PC-3 (cell line): ENCODE measurements around the gene SF3A2. TPM values are rescaled to one million over a fixed set of nuclear protein-coding genes. Genes with fewer than 3 reads are reported as not detected.

ENCODE experiments used
- ATAC-seq: fragments of 200-7000 bp; cut with Tn5 transposase; 2 replicates; pipeline ENCODE4 v1.9.1; 2020; ENCODE audit warnings: mild to moderate bottlenecking, moderate library complexity
- BruUV-seq: library from RNA; stranded (reverse); fragments of 400-500 nt; replicated peaks from 2 replicates; lab custom pipeline; 2021; lab: Mats Ljungman, UMichigan
- CTCF ChIA-PET: fragments of 300-600 bp; sonication (Branson Sonifier 250); formaldehyde crosslinking; loops from one replicate; lab custom pipeline; 2022; ENCODE audit warnings: antibody characterized with exemption; lab: Charles Lee
- POLR2A ChIA-PET: fragments of 300-600 bp; sonication (Branson Sonifier 250); formaldehyde crosslinking; loops from one replicate; lab custom pipeline; 2022; ENCODE audit warnings: antibody characterized with exemption; ENCODE audit not compliant: unreplicated experiment; lab: Charles Lee
- DNase-seq: peaks from one replicate; pipeline ENCODE4 v3.0.0-alpha.2; 2015
- H2AFZ ChIP-seq: fragments of 300-600 bp; sonication (generic); 2 replicates; pipeline ENCODE4 v1.6.0; 2016; ENCODE audit warnings: antibody characterized with exemption, low read length
- H3F3A ChIP-seq: fragments of 300-600 bp; sonication (generic); one replicate; pipeline ENCODE4 v1.6.0; 2017; ENCODE audit warnings: antibody characterized with exemption, low read length, control low read depth, mild to moderate bottlenecking; ENCODE audit not compliant: unreplicated experiment
- H3K27ac ChIP-seq: fragments of 300-600 bp; sonication (generic); 2 replicates; pipeline ENCODE4 v1.5.1; 2016; ENCODE audit warnings: mild to moderate bottlenecking, low read length
- H3K27me3 ChIP-seq: fragments of 300-600 bp; sonication (generic); 2 replicates; pipeline ENCODE4 v1.6.1; 2016; ENCODE audit warnings: low read length, mixed read lengths
- H3K36me3 ChIP-seq: fragments of 300-600 bp; sonication (generic); 2 replicates; pipeline ENCODE4 v1.6.1; 2016; ENCODE audit warnings: low read depth, mixed run types, low read length, mixed read lengths
- H3K4me1 ChIP-seq: fragments of 300-600 bp; sonication (generic); 2 replicates; pipeline ENCODE4 v1.5.1; 2016; ENCODE audit warnings: low read length; ENCODE audit not compliant: insufficient read depth
- H3K4me2 ChIP-seq: fragments of 300-600 bp; sonication (generic); 2 replicates; pipeline ENCODE4 v1.6.0; 2016; ENCODE audit warnings: low read length
- H3K4me3 ChIP-seq: fragments of 300-600 bp; sonication (generic); 2 replicates; pipeline ENCODE4 v1.5.1; 2016; ENCODE audit warnings: mild to moderate bottlenecking, low read length, mixed read lengths
- H3K79me2 ChIP-seq: fragments of 300-600 bp; sonication (generic); 2 replicates; pipeline ENCODE4 v1.6.1; 2017; ENCODE audit warnings: low read length, mixed read lengths
- H3K9ac ChIP-seq: fragments of 300-600 bp; sonication (generic); 2 replicates; pipeline ENCODE4 v1.6.0; 2016; ENCODE audit warnings: mild to moderate bottlenecking, low read length
- H3K9me2 ChIP-seq: fragments of 300-600 bp; sonication (generic); replicated peaks from 2 replicates; pipeline ENCODE4 v1.6.1; 2016; ENCODE audit warnings: mixed run types, low read length, mixed read lengths
- H3K9me3 ChIP-seq: fragments of 300-600 bp; sonication (generic); 2 replicates; pipeline ENCODE4 v1.6.1; 2016; ENCODE audit warnings: low read length, mixed read lengths
- H4K20me1 ChIP-seq: fragments of 300-600 bp; sonication (generic); 2 replicates; pipeline ENCODE4 v1.6.1; 2016; ENCODE audit warnings: low read length, mixed read lengths
- EZH2 ChIP-seq: fragments of 300-600 bp; sonication (generic); IDR thresholded peaks from one replicate; pipeline ENCODE4 v1.6.1; 2017; ENCODE audit warnings: antibody characterized with exemption, mild to moderate bottlenecking, low read length; ENCODE audit not compliant: unreplicated experiment
- EZH2phosphoT487 ChIP-seq: fragments of 300-600 bp; sonication (generic); IDR thresholded peaks from 2 replicates; pipeline ENCODE4 v1.6.1; 2018; ENCODE audit warnings: mild to moderate bottlenecking, antibody characterized with exemption, low read length, borderline replicate concordance
- intact Hi-C: fragments of 100-400 bp; cut with micrococcal nuclease; formaldehyde crosslinking; loops from 2 replicates; pipeline ENCODE4 v1.9.0; 2023
- total RNA-seq: library from RNA; depleted of rRNA; stranded (reverse); fragments of >200 nt; gene quantifications from 2 replicates; pipeline ENCODE4 v1.2.3, GENCODE V29; 2014
- TF ChIP-seq, protein P1 (sequence below): fragments of 300-600 bp; sonication (generic); conservative IDR thresholded peaks from 2 replicates; pipeline ENCODE4 v1.5.1; 2017; ENCODE audit warnings: antibody characterized with exemption, low read depth, mild to moderate bottlenecking, low read length

SF3A2 gene
- total RNA-seq, 1 experiment from 2014 or later: 55.5 TPM

DNA sequence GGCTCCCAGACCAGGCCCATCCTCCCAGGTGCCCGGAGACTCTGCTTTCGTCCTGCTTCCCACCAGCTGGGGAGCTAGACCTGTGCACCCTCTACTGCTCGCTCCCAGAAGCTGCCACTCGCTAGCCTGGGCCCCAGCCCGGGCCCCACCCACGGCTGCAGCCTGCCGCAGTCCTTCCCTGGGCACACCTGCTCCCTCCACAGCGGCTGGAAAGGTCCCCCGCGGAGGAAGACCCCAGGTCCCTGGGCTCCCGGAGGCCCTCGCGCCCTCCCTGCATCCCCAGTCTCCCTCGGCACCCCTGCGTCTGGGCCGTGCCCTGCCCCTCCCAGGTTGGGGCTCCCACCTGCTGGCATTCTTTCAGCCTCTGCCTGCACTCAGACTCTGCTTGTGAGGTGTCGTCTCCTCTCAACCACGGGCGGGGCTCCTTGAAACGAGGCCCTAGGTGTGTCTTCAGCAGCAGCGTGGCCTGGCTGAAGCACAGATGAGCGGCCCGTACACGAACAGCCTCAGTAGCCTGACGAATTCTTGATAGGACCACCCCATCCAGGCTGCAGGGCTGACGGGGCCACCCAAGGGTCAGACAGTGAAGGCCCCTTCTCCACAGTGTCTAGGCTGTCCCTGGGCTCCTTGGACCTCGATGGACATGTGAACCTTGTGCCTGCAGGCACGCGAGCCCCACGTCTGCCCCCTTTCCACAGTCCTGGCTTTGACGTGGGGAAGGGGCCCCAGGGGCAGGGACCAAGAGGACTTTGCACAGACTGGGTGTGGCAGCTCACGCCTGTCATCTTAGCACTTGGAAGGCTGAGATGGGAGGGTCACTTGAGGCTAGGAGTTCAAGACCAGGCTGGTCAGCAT is 44.9 kb upstream of the SF3A2 start:
- Histone ChIP-seq H3K9me3 (no peaks in the 10 kb centered on the region), H3K36me3 (peaks cover 2% of the 10 kb centered on the region; the same call in 1 of the 2 replicates), H3K4me2 (no peak overlapping the region), H3K4me3 (no peak overlapping the region), H3K9me2 (no peaks in the 10 kb centered on the region), H4K20me1 (no peaks in the 10 kb centered on the region), H3K27ac (no peak overlapping the region), H3F3A (no peaks in the 10 kb centered on the region), H3K79me2 (0 out of 2 replicates have a peak, but pooled peaks cover 12% of the 10 kb centered on the region), H3K4me1 (no peaks in the 10 kb centered on the region), H3K27me3 (no peaks in the 10 kb centered on the region), H3K9ac (no peak overlapping the region), H2AFZ (no peak overlapping the region)
- intact Hi-C loops: no loop called here
- no peak for ATAC-seq
- TF ChIP-seq, protein P1, sequence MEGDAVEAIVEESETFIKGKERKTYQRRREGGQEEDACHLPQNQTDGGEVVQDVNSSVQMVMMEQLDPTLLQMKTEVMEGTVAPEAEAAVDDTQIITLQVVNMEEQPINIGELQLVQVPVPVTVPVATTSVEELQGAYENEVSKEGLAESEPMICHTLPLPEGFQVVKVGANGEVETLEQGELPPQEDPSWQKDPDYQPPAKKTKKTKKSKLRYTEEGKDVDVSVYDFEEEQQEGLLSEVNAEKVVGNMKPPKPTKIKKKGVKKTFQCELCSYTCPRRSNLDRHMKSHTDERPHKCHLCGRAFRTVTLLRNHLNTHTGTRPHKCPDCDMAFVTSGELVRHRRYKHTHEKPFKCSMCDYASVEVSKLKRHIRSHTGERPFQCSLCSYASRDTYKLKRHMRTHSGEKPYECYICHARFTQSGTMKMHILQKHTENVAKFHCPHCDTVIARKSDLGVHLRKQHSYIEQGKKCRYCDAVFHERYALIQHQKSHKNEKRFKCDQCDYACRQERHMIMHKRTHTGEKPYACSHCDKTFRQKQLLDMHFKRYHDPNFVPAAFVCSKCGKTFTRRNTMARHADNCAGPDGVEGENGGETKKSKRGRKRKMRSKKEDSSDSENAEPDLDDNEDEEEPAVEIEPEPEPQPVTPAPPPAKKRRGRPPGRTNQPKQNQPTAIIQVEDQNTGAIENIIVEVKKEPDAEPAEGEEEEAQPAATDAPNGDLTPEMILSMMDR: no peak
- TF ChIP-seq EZH2phosphoT487 (no peak), EZH2 (no peak)
- ChIA-PET CTCF (no interaction called here), POLR2A (no interaction called here)
- no TSS peak for BruUV-seq
- DNase-seq: no peak

DNA sequence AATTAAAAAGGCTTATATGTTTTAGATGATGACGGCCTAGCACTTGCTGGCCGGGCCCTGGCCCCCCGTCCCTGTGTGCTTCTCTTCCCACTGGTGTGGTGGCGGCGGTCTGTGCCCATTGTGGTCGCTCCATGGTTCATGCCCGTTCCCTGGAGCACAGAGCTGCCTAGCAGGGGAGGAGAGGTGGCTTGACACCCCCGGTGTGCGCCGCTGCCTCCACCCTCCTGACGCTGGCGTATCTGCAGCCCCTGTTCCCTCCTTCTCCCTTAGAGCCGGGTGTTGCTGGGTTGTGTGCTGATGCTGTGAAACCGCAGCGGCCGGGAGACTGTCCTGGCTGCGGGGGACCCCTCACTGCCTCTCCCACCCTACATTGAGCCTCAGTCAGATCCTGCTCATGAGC is 43.8 kb upstream of the SF3A2 start:
- ATAC-seq (no peak), DNase-seq (no peak)
- no peaks in the 10 kb centered on the region for H3K9me2 ChIP-seq
- no peaks in the 10 kb centered on the region for H3K27me3 ChIP-seq
- H3K4me3 ChIP-seq: no peak overlapping the region
- H3K9ac ChIP-seq: no peak overlapping the region
- intact Hi-C loops: no loop called here
- no peaks in the 10 kb centered on the region for H3K9me3 ChIP-seq
- no peak overlapping the region for H3K27ac ChIP-seq
- H4K20me1 ChIP-seq: no peaks in the 10 kb centered on the region
- H3K4me1 ChIP-seq: no peaks in the 10 kb centered on the region
- H3F3A ChIP-seq: no peaks in the 10 kb centered on the region
- ChIA-PET POLR2A (no interaction called here), CTCF (no interaction called here)
- H3K79me2 ChIP-seq: 0 out of 2 replicates have a peak, but pooled peaks cover 23% of the 10 kb centered on the region
- no peaks in the 10 kb centered on the region for H3K36me3 ChIP-seq
- H2AFZ ChIP-seq: no peak overlapping the region
- TF ChIP-seq EZH2 (no peak), EZH2phosphoT487 (no peak)
- TF ChIP-seq, protein P1: no peak
- no TSS peak for BruUV-seq
- no peak overlapping the region for H3K4me2 ChIP-seq

DNA sequence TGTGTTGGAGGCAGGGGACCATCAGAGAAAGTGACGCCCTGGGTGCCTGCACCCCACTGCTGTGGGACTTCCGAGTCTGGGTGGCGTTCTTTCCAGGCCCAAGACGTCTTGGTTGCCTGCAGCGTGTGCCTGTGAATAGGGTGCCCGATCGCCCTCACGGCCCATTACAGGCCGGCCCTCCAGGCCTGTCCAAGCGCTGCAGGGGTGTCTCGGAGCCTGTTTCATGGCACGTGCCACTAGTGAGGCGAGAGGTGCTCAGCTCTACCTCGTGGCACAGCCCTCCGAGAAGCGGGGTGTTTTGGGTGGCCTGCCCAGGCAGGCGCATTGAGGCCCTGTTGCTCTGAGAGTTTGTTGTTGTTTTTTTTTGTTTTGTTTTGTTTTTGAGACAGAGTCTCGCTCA is 42.8 kb upstream of the SF3A2 start:
- H3K79me2 ChIP-seq: peaks cover 27% of the 10 kb centered on the region; the same call in 1 of the 2 replicates

More for the DNA sequence above, 42.8 kb upstream of the SF3A2 start:
- no peaks in the 10 kb centered on the region for H3K36me3 ChIP-seq
- no peak overlapping the region for H3K9ac ChIP-seq
- no peak overlapping the region for H3K4me2 ChIP-seq
- no peaks in the 10 kb centered on the region for H3K27me3 ChIP-seq
- ATAC-seq: no peak
- no peak overlapping the region for H2AFZ ChIP-seq
- no peak overlapping the region for H3K4me3 ChIP-seq
- H4K20me1 ChIP-seq: no peaks in the 10 kb centered on the region
- CTCF ChIA-PET: no interaction called here
- POLR2A ChIA-PET: no interaction called here
- H3K4me1 ChIP-seq: no peaks in the 10 kb centered on the region
- no peaks in the 10 kb centered on the region for H3K9me2 ChIP-seq
- H3K9me3 ChIP-seq: no peaks in the 10 kb centered on the region
- H3K27ac ChIP-seq: no peak overlapping the region
- TF ChIP-seq, protein P1: no peak
- TF ChIP-seq EZH2: no peak
- no peak for TF ChIP-seq EZH2phosphoT487
- intact Hi-C loops: no loop called here
- BruUV-seq: no TSS peak
- no peaks in the 10 kb centered on the region for H3F3A ChIP-seq
- no peak for DNase-seq
